GM08714 (cell line): Measurements from ENCODE around the gene HDGFL2.
"Not testable (repeated sequence)": the region's sequence is repeated elsewhere in the genome, so short reads cannot be mapped to it uniquely, and the experiment has no call there.

Experiments
- H3K4me3 ChIP-seq: fragments of 200-500 bp; sonication (Bioruptor generic); 2 replicates; pipeline ENCODE4 v1.5.1; 2014; ENCODE audit warnings: mild to moderate bottlenecking, low read length, inconsistent platforms
- ZNF274 ChIP-seq: IDR thresholded peaks from 2 replicates; pipeline ENCODE4 v1.6.1; 2012; ENCODE audit warnings: mild to moderate bottlenecking, low read depth, low read length

Gene HDGFL2

DNA sequence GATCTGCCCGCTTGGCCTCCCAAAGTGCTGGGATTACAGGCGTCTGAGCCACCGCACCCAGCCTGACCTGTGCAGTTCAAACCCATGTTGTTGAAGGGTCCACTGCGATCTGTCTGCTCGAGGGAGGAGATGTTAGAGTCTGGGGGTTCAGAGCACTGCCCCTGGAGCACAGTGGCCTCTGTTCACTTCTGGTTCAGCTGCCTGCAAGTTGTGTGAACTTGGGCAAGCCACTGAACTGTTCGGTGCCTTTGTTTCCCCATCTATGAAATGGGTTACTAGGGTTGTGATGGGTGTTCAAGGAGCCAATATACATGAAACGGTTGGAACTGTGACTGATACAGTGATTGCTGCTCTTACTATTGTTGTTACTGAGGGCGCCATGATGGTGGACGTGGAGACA lies 61.2 kb downstream of the HDGFL2 start:
- H3K4me3 ChIP-seq: no peak overlapping the region
- TF ChIP-seq ZNF274: no peak

DNA sequence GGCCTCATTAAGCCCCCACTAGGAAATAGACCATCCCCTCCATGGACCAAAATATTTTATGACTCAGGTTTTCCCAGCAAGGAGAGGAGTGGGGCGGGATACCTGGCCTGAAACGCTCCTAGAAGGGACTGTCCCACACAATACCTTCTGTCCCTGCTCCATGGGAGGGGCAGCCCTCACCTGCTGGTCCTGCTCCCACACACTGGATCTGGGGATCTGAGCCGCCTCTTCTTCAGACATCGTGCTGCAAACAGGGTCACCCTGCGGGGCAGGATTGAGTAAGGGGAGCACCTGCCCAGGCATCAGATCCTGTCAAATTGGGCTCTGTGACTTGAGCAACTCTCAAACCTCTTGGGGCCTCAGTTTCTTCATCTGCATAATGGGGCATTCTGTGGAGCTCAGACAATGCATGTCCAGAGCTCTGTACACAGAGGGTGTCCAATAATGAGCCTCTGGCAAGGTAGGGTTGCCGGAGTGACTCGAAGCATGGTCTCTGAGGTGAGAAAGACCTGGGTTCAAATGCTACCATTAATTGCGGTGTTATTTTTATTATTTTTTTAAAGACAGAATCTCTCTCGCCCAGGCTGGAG lies 61.8 kb downstream of the HDGFL2 start:
- no peak for TF ChIP-seq ZNF274
- no peak overlapping the region for H3K4me3 ChIP-seq

DNA sequence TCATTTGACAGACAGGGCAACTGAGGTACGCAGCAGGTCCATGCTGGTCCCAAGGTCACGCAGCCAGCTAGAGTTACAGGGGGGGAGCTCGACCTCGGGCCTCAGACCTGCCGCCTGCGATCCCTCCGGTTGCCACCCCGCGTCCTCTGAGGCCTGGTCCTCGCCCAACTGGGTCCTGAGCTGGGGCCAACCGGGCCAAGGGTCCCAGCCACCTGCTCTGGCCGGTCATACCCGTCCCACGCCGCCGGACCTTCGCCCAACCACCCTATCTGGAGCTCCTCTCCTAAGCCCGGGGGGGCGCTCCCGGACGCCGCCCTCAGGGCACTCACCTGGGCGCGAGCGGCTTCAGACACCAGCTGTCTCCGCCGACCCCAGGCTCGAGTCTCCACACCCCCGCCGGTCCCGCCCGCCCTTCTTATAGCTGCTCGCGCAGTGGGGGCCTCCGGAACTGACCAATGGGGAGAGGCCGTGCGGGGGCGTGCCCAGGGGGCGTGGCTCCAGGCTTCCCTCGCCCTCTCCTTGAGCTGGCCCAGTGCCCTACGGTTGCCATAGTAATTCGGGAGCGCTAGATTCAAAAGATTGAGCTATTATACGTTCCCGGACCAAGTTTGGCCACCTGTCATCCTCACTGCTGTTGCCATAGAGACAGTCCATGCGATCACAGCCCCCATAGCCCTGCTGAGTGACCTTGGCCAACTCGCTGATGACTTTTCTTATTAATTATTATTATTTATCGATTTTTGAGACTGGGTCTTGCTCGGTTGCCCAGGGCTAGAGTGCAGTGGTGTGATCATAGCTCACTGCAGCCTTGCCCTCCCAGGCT lies 63.0 kb downstream of the HDGFL2 start, which contains the start of gene PLIN5:
TSS of gene PLIN5 (minus strand) at position 389 of the 823 bp plus-strand sequence. CDS start 1,150 bp downstream, outside the sequence.
- TF ChIP-seq ZNF274: no peak
- H3K4me3 ChIP-seq: no peak within 1 kb of the TSS

DNA sequence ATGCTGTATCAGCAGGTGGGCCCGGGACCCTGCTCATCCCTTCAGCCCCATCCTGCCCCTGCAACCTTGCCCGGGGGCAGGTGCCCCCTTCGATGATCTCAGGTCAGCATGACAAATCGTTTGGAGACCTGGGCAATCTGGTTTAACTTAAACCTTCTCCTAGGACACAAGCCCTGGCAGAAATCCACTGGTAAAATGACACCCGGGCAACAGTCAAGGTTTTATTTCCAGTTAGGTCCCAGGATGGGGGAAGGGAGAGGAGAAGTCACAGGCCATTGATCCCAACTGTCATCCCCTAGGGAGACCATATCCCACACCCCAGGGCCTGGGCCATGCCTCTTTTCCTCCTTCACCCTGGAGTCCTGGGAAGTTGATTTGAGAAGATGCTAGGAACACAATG lies 64.7 kb downstream of the HDGFL2 start:
- TF ChIP-seq ZNF274: no peak
- H3K4me3 ChIP-seq: no peak overlapping the region

DNA sequence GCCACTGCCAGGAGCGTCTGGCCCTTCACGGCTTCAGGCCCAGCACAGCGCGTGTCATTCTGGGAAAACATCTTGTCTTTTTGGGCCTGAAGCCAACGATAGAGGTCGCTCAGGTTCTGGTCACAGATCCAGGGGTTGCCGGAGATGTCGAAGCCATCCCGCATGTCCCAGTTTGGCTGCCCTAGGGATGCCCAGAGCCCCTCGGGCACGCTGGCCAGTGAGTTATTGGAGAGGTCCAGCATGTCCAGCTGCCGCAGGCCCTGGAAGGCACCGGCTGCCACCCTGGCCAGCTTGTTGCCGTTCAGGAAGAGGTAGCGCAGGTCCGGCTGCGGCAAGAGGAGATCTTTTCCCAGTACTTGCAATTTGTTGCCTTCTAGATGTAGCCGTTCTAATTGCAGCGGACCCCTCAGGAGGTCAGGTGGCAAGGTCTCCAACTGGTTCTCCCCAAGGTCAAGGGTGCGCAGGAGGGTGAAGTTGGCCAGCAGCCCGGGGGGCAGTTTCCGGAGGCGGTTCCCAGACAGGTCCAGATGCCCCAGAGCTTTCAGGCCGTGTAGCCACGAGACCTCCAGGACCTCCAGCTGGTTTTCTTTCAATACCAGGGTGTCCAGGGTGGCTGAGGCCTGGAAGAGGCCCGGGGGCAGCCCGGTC lies 66.0 kb downstream of the HDGFL2 start:
- TF ChIP-seq ZNF274: no peak
- H3K4me3 ChIP-seq: no peak overlapping the region

DNA sequence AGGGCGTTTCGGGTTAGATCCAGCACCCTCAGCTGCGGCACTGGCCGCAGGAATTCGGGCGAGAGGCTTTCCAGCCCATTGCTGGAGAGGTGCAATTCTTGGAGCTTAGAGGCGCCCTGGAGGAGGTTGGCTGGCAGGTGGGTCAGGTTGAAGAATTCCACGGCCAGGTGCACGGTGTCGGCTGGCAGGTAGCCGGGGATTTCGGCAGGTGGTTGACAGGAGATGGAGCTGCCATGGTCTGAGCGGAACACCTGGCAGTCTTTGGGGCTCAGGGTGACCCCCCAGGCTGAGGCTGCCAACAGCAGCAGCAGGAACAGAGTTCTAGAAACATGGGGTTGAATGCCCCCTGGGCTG lies 66.5 kb downstream of the HDGFL2 start:
- no peak overlapping the region for H3K4me3 ChIP-seq
- no peak for TF ChIP-seq ZNF274

DNA sequence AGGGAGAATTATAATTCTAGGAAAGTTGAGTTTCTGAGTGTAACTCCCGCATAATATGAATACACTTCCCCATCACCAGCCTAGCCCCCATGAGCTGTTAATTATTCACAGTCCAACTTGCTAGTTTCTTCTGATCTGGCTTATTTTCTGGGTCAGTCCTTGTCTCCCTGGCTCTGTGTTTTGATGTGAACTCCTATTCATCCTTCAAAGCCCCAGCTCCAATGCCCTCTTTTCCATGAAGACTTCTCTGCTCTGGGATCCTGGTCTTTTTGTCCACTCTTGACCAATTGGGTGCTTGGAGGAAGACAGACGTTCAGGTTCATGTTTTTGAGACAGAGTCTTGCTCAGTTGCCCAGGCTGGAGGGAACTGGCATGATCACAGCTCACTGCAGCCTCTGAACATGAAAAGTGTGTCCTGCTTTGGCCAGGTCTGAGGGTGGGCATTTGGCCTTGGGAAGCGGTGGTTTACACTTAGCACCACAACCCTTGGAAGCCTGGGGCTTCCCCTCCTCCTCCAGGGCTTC lies 67.1 kb downstream of the HDGFL2 start:
- H3K4me3 ChIP-seq: no peak overlapping the region
- no peak for TF ChIP-seq ZNF274

DNA sequence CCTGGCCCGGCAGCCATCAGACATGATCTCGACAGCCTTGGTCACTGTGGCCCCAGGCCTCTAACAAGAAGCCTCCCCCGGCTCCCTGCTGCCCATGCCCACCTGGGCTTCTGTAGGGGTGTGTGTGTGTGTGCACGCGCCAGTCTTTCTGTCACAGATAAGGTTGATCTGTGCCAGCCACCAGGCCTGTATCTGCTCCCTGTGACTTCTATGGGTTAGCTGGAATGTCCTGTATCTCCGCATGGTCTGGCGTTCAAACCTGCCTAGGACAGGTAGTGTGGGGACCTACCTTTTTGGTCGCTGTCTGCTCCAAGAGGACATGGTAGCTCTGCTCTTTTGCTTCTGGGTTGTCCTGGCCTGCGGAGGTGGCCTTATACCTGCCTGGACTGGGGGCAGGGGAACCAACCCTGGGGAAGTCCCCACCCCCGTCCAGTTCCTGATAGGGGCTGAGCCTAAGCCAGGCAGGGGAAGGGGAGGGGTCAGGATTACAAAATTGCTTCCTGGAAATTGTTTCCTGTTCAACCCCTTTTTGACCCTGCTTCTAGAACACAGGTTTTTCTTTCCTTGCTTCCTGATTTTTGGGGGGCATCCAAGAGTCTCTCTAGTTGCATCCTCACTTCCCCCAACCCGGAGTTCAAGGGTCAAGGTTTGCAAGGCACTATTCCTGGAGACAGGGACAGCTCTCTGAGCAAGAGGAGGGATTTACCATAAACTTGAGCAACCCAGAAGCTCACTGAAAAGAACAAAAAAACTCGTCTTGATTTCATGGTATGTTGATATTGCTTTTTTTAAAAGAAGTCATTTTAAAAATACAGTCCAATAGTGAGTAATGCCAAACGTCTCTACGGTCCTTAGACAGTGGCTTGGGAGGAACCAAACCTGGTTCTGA lies 67.8 kb downstream of the HDGFL2 start, which contains the start of gene LRG1:
TSS of gene LRG1 (minus strand) at position 344 of the 889 bp plus-strand sequence. CDS start at position 321, 23 bp downstream.
- H3K4me3 ChIP-seq: no peak within 1 kb of the TSS
- no peak for TF ChIP-seq ZNF274

DNA sequence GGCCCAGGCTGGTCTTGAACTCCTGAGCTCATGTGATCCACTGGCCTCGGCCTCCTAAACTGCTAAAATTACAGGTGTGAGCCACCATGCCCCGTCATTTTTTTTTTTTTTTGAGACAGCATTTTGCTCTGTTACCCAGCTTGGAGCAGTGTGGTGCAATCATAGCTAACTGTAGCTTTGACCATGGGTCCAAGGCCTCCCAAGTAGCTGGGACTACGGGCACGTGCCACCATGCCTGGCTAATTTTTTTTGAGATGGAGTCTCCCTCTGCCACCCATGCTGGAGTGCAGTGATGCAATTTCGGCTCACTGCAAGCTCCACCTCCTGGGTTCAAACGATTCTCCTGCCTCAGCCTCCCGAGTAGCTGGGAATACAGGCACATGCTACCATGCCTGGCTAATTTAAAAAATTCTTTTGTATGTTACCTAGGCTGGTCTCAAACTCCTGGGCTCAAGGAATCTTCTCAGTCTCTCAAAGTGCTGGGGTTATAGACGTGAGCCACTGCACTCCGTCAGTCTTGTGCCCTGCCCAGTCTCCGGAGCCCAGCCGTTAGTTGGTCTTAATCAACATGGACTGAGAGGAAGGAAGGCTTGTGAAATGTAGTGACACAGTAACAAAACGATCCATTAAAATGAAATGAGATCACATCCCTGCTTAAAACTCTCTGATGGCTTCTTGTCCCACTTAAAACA lies 69.2 kb downstream of the HDGFL2 start:
- TF ChIP-seq ZNF274: no peak

DNA sequence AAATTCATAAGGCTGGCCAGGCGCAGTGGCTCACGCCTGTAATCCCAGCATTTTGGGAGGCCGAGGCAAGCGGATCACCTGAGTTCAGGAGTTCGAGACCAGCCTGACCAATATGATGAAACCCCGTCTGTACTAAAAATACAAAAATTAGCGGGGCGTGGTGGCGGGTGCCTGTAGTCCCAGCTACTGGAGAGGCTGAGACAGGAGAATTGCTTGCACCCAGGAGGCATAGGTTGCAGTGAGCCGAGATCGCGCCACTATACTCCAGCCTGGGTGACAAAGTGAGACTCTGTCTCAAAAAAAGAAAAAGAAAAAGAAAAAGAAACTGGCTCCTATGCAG lies 69.7 kb downstream of the HDGFL2 start:
- not testable (repeated sequence) for H3K4me3 ChIP-seq

More for the DNA sequence above, 69.2 kb downstream of the HDGFL2 start:
- H3K4me3 ChIP-seq: no peak overlapping the region

DNA sequence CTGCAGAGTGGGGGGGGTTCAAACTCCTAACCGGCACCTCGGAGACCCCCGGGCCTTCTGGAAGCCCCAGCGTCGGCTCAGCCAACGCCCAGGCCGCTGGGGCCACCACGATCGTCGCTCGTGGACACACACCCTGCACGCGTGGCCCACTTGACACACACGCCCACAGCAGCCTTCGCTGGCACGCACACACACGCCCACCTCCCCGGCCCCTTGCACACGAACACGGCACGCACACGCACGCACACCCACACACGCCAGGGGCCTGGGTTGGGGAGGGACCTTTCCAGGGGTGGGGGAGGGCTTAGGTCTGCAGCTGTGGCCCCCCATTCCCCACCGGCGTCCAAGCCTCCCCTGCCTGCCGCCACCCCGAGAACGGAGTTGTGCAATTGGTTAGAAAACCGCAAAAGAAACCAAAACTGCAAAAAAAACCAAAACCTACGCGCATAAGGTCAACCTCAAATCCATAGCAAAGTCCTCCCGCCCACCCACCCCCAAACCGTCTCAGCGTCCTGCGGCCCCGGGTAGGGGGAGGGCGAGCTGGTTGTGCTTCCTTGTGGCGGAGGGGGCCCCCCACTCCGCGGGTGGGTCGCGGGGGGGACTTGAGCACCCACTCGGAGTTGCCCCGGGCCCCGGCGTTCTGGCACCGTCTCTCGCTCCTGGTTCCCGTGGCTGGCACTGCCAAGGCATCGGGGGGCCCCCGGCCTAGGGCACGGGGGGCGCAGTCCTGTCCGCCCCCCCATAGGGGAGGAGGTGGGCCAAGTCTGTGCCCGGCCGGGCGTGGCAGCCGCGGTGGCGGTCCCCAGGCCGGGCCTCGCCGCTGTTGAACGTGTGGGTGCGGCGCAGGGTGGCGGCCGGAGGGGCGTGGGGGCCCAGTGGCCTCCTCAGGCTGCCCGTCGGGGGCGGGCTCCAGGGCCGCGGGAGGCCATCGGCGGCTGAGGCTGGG lies 71.1 kb downstream of the HDGFL2 start:
- TF ChIP-seq ZNF274: no peak
- peak overlapping the region; percentile 14; the same call in 1 of the 2 replicates for H3K4me3 ChIP-seq
